ENCODE measurements around the gene ARHGEF28. TPM values are rescaled to one million over a fixed set of nuclear protein-coding genes. Genes with fewer than 3 reads are reported as not detected.

ARHGEF28 gene
- total and polyA plus RNA-seq, 2 donors (not counting 1 experiment from before 2014, with no cell fraction given) = not detected

GRCh38 chr5:73783828-73784227 lies 157.8 kb downstream of the ARHGEF28 start:
- Histone ChIP-seq H3K4me2 (replicated peaks; ENCODE audit: low read depth, low read length, poor library complexity, severe bottlenecking) (no peak overlapping the region), H3K27me3 (replicated peaks in 1 of 4; ENCODE audit: control extremely low read depth in 1 of 4, control insufficient read depth in 3 of 4, insufficient read depth in 4 of 4, low read length in 3 of 4) (peaks cover 0 to 4% (median 0%) of the 10 kb centered on the region in 4 experiments), H2AFZ (ENCODE audit: insufficient read depth, low read depth, low read length, poor library complexity, severe bottlenecking) (no peak overlapping the region), H3K27ac (ENCODE audit: low read length in 2 of 2) (no peak overlapping the region), H3K9ac (ENCODE audit: low read length) (no peak overlapping the region), H4K20me1 (ENCODE audit: control insufficient read depth, insufficient read depth, low read length, poor library complexity, severe bottlenecking) (no peaks in the 10 kb centered on the region), H3K36me3 (replicated peaks in 1 of 2; ENCODE audit: control extremely low read depth in 1 of 2, control insufficient read depth in 1 of 2, extremely low read depth in 1 of 2, insufficient read depth in 2 of 2, low read length in 1 of 2) (no peaks in the 10 kb centered on the region), H3K4me1 (ENCODE audit: control insufficient read depth in 2 of 2, insufficient read depth in 2 of 2, low read length in 2 of 2) (no peaks in the 10 kb centered on the region), H3K79me2 (ENCODE audit: control insufficient read depth, insufficient read depth, low read length) (no peaks in the 10 kb centered on the region), H3K9me3 (ENCODE audit: control extremely low read depth in 1 of 3, control insufficient read depth in 2 of 3, insufficient read depth in 1 of 3, low read length in 2 of 3) (no peaks in the 10 kb centered on the region), H3K4me3 (ENCODE audit: control extremely low read depth in 1 of 5, extremely low read depth in 1 of 5, insufficient read depth in 1 of 5, low read depth in 2 of 5, low read length in 4 of 5) (no peak overlapping the region)
- Mint-ChIP-seq H3K4me1 (no peaks in the 10 kb centered on the region), H3K9me3 (ENCODE audit: insufficient read depth) (no peaks in the 10 kb centered on the region), H3K4me3 (no peak overlapping the region), H3K27me3 (peaks cover 10% of the 10 kb centered on the region), H3K27ac (no peak overlapping the region)
- TF ChIP-seq CTCF (IDR thresholded peaks at IDR 0.05) (no peak), EZH2 (IDR thresholded peaks at IDR 0.05; ENCODE audit: borderline replicate concordance, insufficient read depth, low read depth, low read length, poor library complexity, severe bottlenecking) (no peak)
- ChIA-PET POLR2A (no interaction called here), CTCF (no interaction called here)
- intact Hi-C loops (cut with micrococcal nuclease) = no loop called here
- DNase-seq (no peak), ATAC-seq (ENCODE audit: low read depth) (no peak)
- WGBS (ENCODE audit: insufficient coverage) = no CpG with 5 or more reads among the region's 1 CpG

GRCh38 chr5:73786043-73786831 lies 160.2 kb downstream of the ARHGEF28 start:
- no peak for ATAC-seq (ENCODE audit: low read depth)
- WGBS (ENCODE audit: insufficient coverage) = 95% methylated on average over 11 of the region's 13 CpGs
- no peak for TF ChIP-seq CTCF (IDR thresholded peaks at IDR 0.05)
- no peak for TF ChIP-seq EZH2 (IDR thresholded peaks at IDR 0.05; ENCODE audit: borderline replicate concordance, insufficient read depth, low read depth, low read length, poor library complexity, severe bottlenecking)

More at GRCh38 chr5:73786043-73786831, 160.2 kb downstream of the ARHGEF28 start:
- H2AFZ ChIP-seq (ENCODE audit: insufficient read depth, low read depth, low read length, poor library complexity, severe bottlenecking) = no peak overlapping the region
- ChIA-PET CTCF (no interaction called here), POLR2A (no interaction called here)
- no peaks in the 10 kb centered on the region for H3K36me3 ChIP-seq (replicated peaks in 1 of 2; ENCODE audit: control extremely low read depth in 1 of 2, control insufficient read depth in 1 of 2, extremely low read depth in 1 of 2, insufficient read depth in 2 of 2, low read length in 1 of 2)
- no peaks in the 10 kb centered on the region for H4K20me1 ChIP-seq (ENCODE audit: control insufficient read depth, insufficient read depth, low read length, poor library complexity, severe bottlenecking)
- no peak overlapping the region for H3K4me2 ChIP-seq (replicated peaks; ENCODE audit: low read depth, low read length, poor library complexity, severe bottlenecking)
- no peaks in the 10 kb centered on the region for H3K4me1 Mint-ChIP-seq
- no peaks in the 10 kb centered on the region for H3K9me3 Mint-ChIP-seq (ENCODE audit: insufficient read depth)
- H3K4me3 ChIP-seq (ENCODE audit: control extremely low read depth in 1 of 5, extremely low read depth in 1 of 5, insufficient read depth in 1 of 5, low read depth in 2 of 5, low read length in 4 of 5) = no peak overlapping the region
- no peaks in the 10 kb centered on the region for H3K4me1 ChIP-seq (ENCODE audit: control insufficient read depth in 2 of 2, insufficient read depth in 2 of 2, low read length in 2 of 2)
- H3K27me3 Mint-ChIP-seq = peaks cover 10% of the 10 kb centered on the region
- H3K79me2 ChIP-seq (ENCODE audit: control insufficient read depth, insufficient read depth, low read length) = no peaks in the 10 kb centered on the region
- H3K4me3 Mint-ChIP-seq = no peak overlapping the region
- no peak overlapping the region for H3K27ac ChIP-seq (ENCODE audit: low read length in 2 of 2)
- no peak overlapping the region for H3K27ac Mint-ChIP-seq
- DNase-seq = no peak
- H3K27me3 ChIP-seq (replicated peaks in 1 of 4; ENCODE audit: control extremely low read depth in 1 of 4, control insufficient read depth in 3 of 4, insufficient read depth in 4 of 4, low read length in 3 of 4) = peaks cover 0 to 4% (median 0%) of the 10 kb centered on the region in 4 experiments
- H3K9me3 ChIP-seq (ENCODE audit: control extremely low read depth in 1 of 3, control insufficient read depth in 2 of 3, insufficient read depth in 1 of 3, low read length in 2 of 3) = no peaks in the 10 kb centered on the region
- intact Hi-C loops (cut with micrococcal nuclease) = no loop called here
- H3K9ac ChIP-seq (ENCODE audit: low read length) = no peak overlapping the region

All from B cell (primary cell).